ENCODE results near the gene TUBB2A. TPM values are rescaled to one million over a fixed set of nuclear protein-coding genes. Genes with fewer than 3 reads are reported as not detected.
"Not testable (repeated sequence)": the region's sequence is repeated elsewhere in the genome, so short reads cannot be mapped to it uniquely, and the experiment has no call there.

The TUBB2A gene
- total RNA-seq, 1 experiment from 2014 or later, result 70.2 TPM

DNA sequence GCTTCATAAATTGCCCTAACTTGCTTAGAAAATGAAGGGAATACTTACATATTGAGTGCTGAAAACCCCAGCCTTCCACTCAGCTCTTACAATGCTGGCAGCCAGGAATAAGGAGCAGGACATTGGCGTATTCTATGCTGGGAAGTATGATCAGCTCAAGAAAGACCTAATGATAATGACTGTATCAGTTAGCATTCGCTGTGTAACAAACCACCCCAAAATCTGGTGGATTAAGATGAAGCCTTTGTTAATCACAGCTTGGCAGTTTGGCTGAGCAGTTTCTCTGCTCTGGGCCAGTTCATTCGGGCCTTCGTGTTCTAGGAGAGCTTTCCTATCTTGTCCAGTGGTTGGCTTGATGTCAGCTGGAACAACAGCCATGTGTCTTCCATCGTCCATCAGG, 33.4 kb upstream of the TUBB2A start:
- intact Hi-C loops (cut with micrococcal nuclease), result no loop called here
- Histone ChIP-seq H4K20me1 (ENCODE audit: low read length) (no peaks in the 10 kb centered on the region), H3K9ac (ENCODE audit: low read length) (no peak overlapping the region), H3K27me3 (ENCODE audit: low read length) (no peaks in the 10 kb centered on the region), H3K79me2 (ENCODE audit: low read length) (no peaks in the 10 kb centered on the region), H3F3A (ENCODE audit: low read length, unreplicated experiment) (no peaks in the 10 kb centered on the region), H2AFZ (ENCODE audit: low read length) (no peak overlapping the region), H3K9me2 (replicated peaks; ENCODE audit: low read length) (no peaks in the 10 kb centered on the region), H3K36me3 (ENCODE audit: low read depth, low read length) (no peaks in the 10 kb centered on the region), H3K9me3 (ENCODE audit: low read length) (no peaks in the 10 kb centered on the region), H3K4me2 (ENCODE audit: low read length) (no peak overlapping the region), H3K27ac (ENCODE audit: low read length) (no peak overlapping the region), H3K4me1 (ENCODE audit: insufficient read depth, low read length) (no peaks in the 10 kb centered on the region), H3K4me3 (ENCODE audit: low read length) (no peak overlapping the region)
- DNase-seq (no peak), ATAC-seq (no peak)
- BruUV-seq (replicated peaks), result no TSS peak
- CTCF ChIA-PET, result no interaction called here
- POLR2A ChIA-PET (ENCODE audit: unreplicated experiment), result no interaction called here
- TF ChIP-seq EZH2phosphoT487 (IDR thresholded peaks at IDR 0.05; ENCODE audit: borderline replicate concordance, low read length), result no peak
- TF ChIP-seq EZH2 (IDR thresholded peaks at IDR 0.05; ENCODE audit: low read length, unreplicated experiment), result no peak
- TF ChIP-seq, protein P1, sequence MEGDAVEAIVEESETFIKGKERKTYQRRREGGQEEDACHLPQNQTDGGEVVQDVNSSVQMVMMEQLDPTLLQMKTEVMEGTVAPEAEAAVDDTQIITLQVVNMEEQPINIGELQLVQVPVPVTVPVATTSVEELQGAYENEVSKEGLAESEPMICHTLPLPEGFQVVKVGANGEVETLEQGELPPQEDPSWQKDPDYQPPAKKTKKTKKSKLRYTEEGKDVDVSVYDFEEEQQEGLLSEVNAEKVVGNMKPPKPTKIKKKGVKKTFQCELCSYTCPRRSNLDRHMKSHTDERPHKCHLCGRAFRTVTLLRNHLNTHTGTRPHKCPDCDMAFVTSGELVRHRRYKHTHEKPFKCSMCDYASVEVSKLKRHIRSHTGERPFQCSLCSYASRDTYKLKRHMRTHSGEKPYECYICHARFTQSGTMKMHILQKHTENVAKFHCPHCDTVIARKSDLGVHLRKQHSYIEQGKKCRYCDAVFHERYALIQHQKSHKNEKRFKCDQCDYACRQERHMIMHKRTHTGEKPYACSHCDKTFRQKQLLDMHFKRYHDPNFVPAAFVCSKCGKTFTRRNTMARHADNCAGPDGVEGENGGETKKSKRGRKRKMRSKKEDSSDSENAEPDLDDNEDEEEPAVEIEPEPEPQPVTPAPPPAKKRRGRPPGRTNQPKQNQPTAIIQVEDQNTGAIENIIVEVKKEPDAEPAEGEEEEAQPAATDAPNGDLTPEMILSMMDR (conservative IDR thresholded peaks at IDR 0.05; ENCODE audit: low read depth, low read length), result no peak

GRCh38 chr6:3190056-3190455, 32.7 kb upstream of the TUBB2A start:
- Histone ChIP-seq H3K36me3 (ENCODE audit: low read depth, low read length) (no peaks in the 10 kb centered on the region), H3F3A (ENCODE audit: low read length, unreplicated experiment) (no peaks in the 10 kb centered on the region), H3K27ac (ENCODE audit: low read length) (no peak overlapping the region), H3K27me3 (ENCODE audit: low read length) (no peaks in the 10 kb centered on the region), H3K4me2 (ENCODE audit: low read length) (no peak overlapping the region), H2AFZ (ENCODE audit: low read length) (no peak overlapping the region), H3K4me1 (ENCODE audit: insufficient read depth, low read length) (no peaks in the 10 kb centered on the region), H3K9ac (ENCODE audit: low read length) (no peak overlapping the region), H3K4me3 (ENCODE audit: low read length) (no peak overlapping the region), H3K79me2 (ENCODE audit: low read length) (no peaks in the 10 kb centered on the region), H4K20me1 (ENCODE audit: low read length) (no peaks in the 10 kb centered on the region), H3K9me3 (ENCODE audit: low read length) (no peaks in the 10 kb centered on the region), H3K9me2 (replicated peaks; ENCODE audit: low read length) (no peaks in the 10 kb centered on the region)
- DNase-seq, result no peak
- intact Hi-C loops (cut with micrococcal nuclease), result no loop called here
- TF ChIP-seq EZH2 (IDR thresholded peaks at IDR 0.05; ENCODE audit: low read length, unreplicated experiment), result no peak
- TF ChIP-seq, protein P1 (conservative IDR thresholded peaks at IDR 0.05; ENCODE audit: low read depth, low read length), result no peak
- TF ChIP-seq EZH2phosphoT487 (IDR thresholded peaks at IDR 0.05; ENCODE audit: borderline replicate concordance, low read length), result no peak
- ATAC-seq, result no peak
- BruUV-seq (replicated peaks), result no TSS peak
- ChIA-PET CTCF (no interaction called here), POLR2A (ENCODE audit: unreplicated experiment) (no interaction called here)

DNA sequence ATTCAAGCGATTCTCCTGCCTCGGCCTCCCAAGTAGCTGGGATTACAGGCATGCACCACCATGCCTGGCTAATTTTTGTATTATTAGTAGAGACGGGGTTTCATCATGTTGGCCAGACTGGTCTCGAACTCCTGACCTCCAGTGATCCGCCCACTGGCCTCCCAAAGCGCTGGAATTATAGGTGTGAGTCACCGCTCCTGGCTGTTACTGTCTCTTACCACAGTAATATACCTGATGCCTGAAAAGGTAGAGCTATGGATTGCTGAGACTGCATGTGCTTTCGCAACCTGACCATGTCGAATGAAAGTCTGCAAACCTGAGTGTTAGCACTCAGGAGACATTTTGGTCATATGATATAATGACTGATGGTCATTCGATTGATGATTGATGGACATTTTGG, 31.8 kb upstream of the TUBB2A start:
- H3K36me3 ChIP-seq (ENCODE audit: low read depth, low read length); H3K4me3 ChIP-seq (ENCODE audit: low read length); H3K9ac ChIP-seq (ENCODE audit: low read length); H3K79me2 ChIP-seq (ENCODE audit: low read length); H3K27ac ChIP-seq (ENCODE audit: low read length); H3K9me3 ChIP-seq (ENCODE audit: low read length); H3K27me3 ChIP-seq (ENCODE audit: low read length); ATAC-seq; H3F3A ChIP-seq (ENCODE audit: low read length, unreplicated experiment); POLR2A ChIA-PET (ENCODE audit: unreplicated experiment); intact Hi-C loops (cut with micrococcal nuclease); H3K4me2 ChIP-seq (ENCODE audit: low read length); CTCF ChIA-PET; BruUV-seq (replicated peaks); H3K9me2 ChIP-seq (replicated peaks; ENCODE audit: low read length); H3K4me1 ChIP-seq (ENCODE audit: insufficient read depth, low read length); H2AFZ ChIP-seq (ENCODE audit: low read length); H4K20me1 ChIP-seq (ENCODE audit: low read length): not testable (repeated sequence)
- DNase-seq, result peak; percentile 17
